KOPT-K1 (cell line): ENCODE data around the gene GARRE1.

Experiments used
- H3K27ac ChIP-seq: fragments of 200-600 bp; sonication (generic); 2 replicates; pipeline ENCODE4 v1.5.1; 2016; ENCODE audit warnings: antibody characterized with exemption, mild to moderate bottlenecking, low read depth, low read length; ENCODE audit not compliant: poor library complexity, severe bottlenecking
- H3K36me3 ChIP-seq: fragments of 200-600 bp; sonication (generic); 2 replicates; pipeline ENCODE4 v1.5.1; 2017; ENCODE audit warnings: antibody characterized with exemption, mild to moderate bottlenecking, low read length, moderate library complexity; ENCODE audit not compliant: insufficient read depth
- H3K9me3 ChIP-seq: fragments of 200-600 bp; sonication (generic); 2 replicates; pipeline ENCODE4 v1.5.1; 2017; ENCODE audit warnings: antibody characterized with exemption, low read length, mild to moderate bottlenecking; ENCODE audit not compliant: insufficient read depth, poor library complexity, severe bottlenecking

Gene GARRE1

GRCh38 chr19:34224996-34225658 lies 29.2 kb upstream of the GARRE1 start:
- Histone ChIP-seq H3K9me3 (no peaks in the 10 kb centered on the region), H3K36me3 (peaks cover 100% of the 10 kb centered on the region), H3K27ac (no peak overlapping the region)

GRCh38 chr19:34225659-34226015 lies 28.7 kb upstream of the GARRE1 start:
- no peak overlapping the region for H3K27ac ChIP-seq
- H3K36me3 ChIP-seq: peaks cover 99% of the 10 kb centered on the region
- no peaks in the 10 kb centered on the region for H3K9me3 ChIP-seq

GRCh38 chr19:34226036-34226435 lies 28.3 kb upstream of the GARRE1 start:
- Histone ChIP-seq H3K36me3 (peaks cover 98% of the 10 kb centered on the region), H3K9me3 (no peaks in the 10 kb centered on the region), H3K27ac (no peak overlapping the region)

GRCh38 chr19:34228347-34228746 lies 26.0 kb upstream of the GARRE1 start:
- no peak overlapping the region for H3K27ac ChIP-seq
- no peaks in the 10 kb centered on the region for H3K9me3 ChIP-seq
- H3K36me3 ChIP-seq: peaks cover 82% of the 10 kb centered on the region

GRCh38 chr19:34228762-34229161 lies 25.6 kb upstream of the GARRE1 start:
- Histone ChIP-seq H3K9me3 (no peaks in the 10 kb centered on the region), H3K27ac (no peak overlapping the region), H3K36me3 (peaks cover 77% of the 10 kb centered on the region)

- Histone ChIP-seq H3K27ac (no peak overlapping the region), H3K36me3 (peaks cover 68% of the 10 kb centered on the region), H3K9me3 (no peaks in the 10 kb centered on the region)
These were observed 24.6 kb upstream of the GARRE1 start for GRCh38 chr19:34229721-34230120.

GRCh38 chr19:34230820-34231219 lies 23.5 kb upstream of the GARRE1 start:
- Histone ChIP-seq H3K27ac (no peak overlapping the region), H3K36me3 (peaks cover 57% of the 10 kb centered on the region)

GRCh38 chr19:34231439-34231838 lies 22.9 kb upstream of the GARRE1 start:
- Histone ChIP-seq H3K9me3 (no peaks in the 10 kb centered on the region), H3K27ac (no peak overlapping the region), H3K36me3 (peaks cover 51% of the 10 kb centered on the region)

More at GRCh38 chr19:34230820-34231219, 23.5 kb upstream of the GARRE1 start:
- H3K9me3 ChIP-seq: no peaks in the 10 kb centered on the region

- H3K27ac ChIP-seq: no peak overlapping the region
These were observed 21.5 kb upstream of the GARRE1 start for GRCh38 chr19:34232566-34233481.

GRCh38 chr19:34235425-34235940 lies 18.9 kb upstream of the GARRE1 start:
- peaks cover 10% of the 10 kb centered on the region for H3K36me3 ChIP-seq

More at GRCh38 chr19:34232566-34233481, 21.5 kb upstream of the GARRE1 start:
- Histone ChIP-seq H3K36me3 (peaks cover 37% of the 10 kb centered on the region), H3K9me3 (no peaks in the 10 kb centered on the region)

GRCh38 chr19:34236035-34236987 lies 18.0 kb upstream of the GARRE1 start:
- H3K9me3 ChIP-seq: no peaks in the 10 kb centered on the region
- peaks cover 4% of the 10 kb centered on the region; the same call in 1 of the 2 replicates for H3K36me3 ChIP-seq
- no peak overlapping the region for H3K27ac ChIP-seq

More at GRCh38 chr19:34235425-34235940, 18.9 kb upstream of the GARRE1 start:
- no peak overlapping the region for H3K27ac ChIP-seq
- H3K9me3 ChIP-seq: no peaks in the 10 kb centered on the region

- Histone ChIP-seq H3K36me3 (no peaks in the 10 kb centered on the region), H3K9me3 (no peaks in the 10 kb centered on the region), H3K27ac (no peak overlapping the region)
These were observed 17.1 kb upstream of the GARRE1 start for GRCh38 chr19:34237283-34237682.

GRCh38 chr19:34237939-34238338 lies 16.4 kb upstream of the GARRE1 start:
- no peaks in the 10 kb centered on the region for H3K36me3 ChIP-seq
- no peak overlapping the region for H3K27ac ChIP-seq
- no peaks in the 10 kb centered on the region for H3K9me3 ChIP-seq

GRCh38 chr19:34241513-34242337 lies 12.6 kb upstream of the GARRE1 start:
- Histone ChIP-seq H3K9me3 (no peaks in the 10 kb centered on the region), H3K36me3 (no peaks in the 10 kb centered on the region), H3K27ac (no peak overlapping the region)
